Panc1 (cell line): ENCODE measurements around the gene RAP1GAP2.
"Not testable (repeated sequence)": the region's sequence is repeated elsewhere in the genome, so short reads cannot be mapped to it uniquely, and the experiment has no call there.

ENCODE experiments used
- TCF7L2 ChIP-seq: IDR thresholded peaks from 2 replicates; pipeline ENCODE4 v1.6.1; 2011; ENCODE audit warnings: mild to moderate bottlenecking, low read depth, low read length, inconsistent platforms
- TF ChIP-seq, protein P1 (sequence below): fragments of 450-650 bp; IDR thresholded peaks from 2 replicates; pipeline ENCODE4 v1.5.1; 2017; ENCODE audit warnings: mild to moderate bottlenecking

- TF ChIP-seq, protein P1, sequence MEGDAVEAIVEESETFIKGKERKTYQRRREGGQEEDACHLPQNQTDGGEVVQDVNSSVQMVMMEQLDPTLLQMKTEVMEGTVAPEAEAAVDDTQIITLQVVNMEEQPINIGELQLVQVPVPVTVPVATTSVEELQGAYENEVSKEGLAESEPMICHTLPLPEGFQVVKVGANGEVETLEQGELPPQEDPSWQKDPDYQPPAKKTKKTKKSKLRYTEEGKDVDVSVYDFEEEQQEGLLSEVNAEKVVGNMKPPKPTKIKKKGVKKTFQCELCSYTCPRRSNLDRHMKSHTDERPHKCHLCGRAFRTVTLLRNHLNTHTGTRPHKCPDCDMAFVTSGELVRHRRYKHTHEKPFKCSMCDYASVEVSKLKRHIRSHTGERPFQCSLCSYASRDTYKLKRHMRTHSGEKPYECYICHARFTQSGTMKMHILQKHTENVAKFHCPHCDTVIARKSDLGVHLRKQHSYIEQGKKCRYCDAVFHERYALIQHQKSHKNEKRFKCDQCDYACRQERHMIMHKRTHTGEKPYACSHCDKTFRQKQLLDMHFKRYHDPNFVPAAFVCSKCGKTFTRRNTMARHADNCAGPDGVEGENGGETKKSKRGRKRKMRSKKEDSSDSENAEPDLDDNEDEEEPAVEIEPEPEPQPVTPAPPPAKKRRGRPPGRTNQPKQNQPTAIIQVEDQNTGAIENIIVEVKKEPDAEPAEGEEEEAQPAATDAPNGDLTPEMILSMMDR, result not testable (repeated sequence)
- not testable (repeated sequence) for TF ChIP-seq TCF7L2
Observed at GRCh38 chr17:3073850-3074249, 277.6 kb downstream of the RAP1GAP2 start.
